ENCODE results near the gene SPATA2.

GRCh38 chr20:49880177-49880576 is 35.2 kb downstream of the SPATA2 start:
- TF ChIP-seq CTCF (IDR thresholded peaks at IDR 0.05), result no peak
- no peak for TF ChIP-seq ZFX (IDR thresholded peaks at IDR 0.05; ENCODE audit: borderline replicate concordance)
